IMR-90 (cell line): ENCODE measurements around the gene KCNJ4.
"Not testable (repeated sequence)": the region's sequence is repeated elsewhere in the genome, so short reads cannot be mapped to it uniquely, and the experiment has no call there.

Experiments used
- CEBPB ChIP-seq: IDR thresholded peaks from 2 replicates; pipeline ENCODE4 v1.6.1; 2012; ENCODE audit warnings: low read depth, low read length, improper control_type of control experiment
- CHD1 ChIP-seq: IDR thresholded peaks from 2 replicates; pipeline ENCODE4 v1.6.1; 2012; ENCODE audit warnings: low read depth, low read length, improper control_type of control experiment
- FOS ChIP-seq: fragments of 150-350 bp; IDR thresholded peaks from 2 replicates; pipeline ENCODE4 v1.6.1; 2016; ENCODE audit warnings: low read depth, low read length
- MAFK ChIP-seq: IDR thresholded peaks from 2 replicates; pipeline ENCODE4 v1.6.1; 2012; ENCODE audit warnings: low read depth, low read length, improper control_type of control experiment
- MAZ ChIP-seq: IDR thresholded peaks from 2 replicates; pipeline ENCODE4 v1.6.1; 2012; ENCODE audit warnings: low read depth, mild to moderate bottlenecking, low read length, improper control_type of control experiment, moderate library complexity, borderline replicate concordance
- NFE2L2 ChIP-seq: fragments of 150-350 bp; IDR thresholded peaks from 2 replicates; pipeline ENCODE4 v1.6.1; 2016; ENCODE audit warnings: low read depth, mild to moderate bottlenecking, low read length
- POLR2A ChIP-seq: IDR thresholded peaks from 2 replicates; pipeline ENCODE4 v1.6.1; 2012; ENCODE audit warnings: mild to moderate bottlenecking, low read depth, low read length
- RAD21 ChIP-seq: IDR thresholded peaks from 2 replicates; pipeline ENCODE4 v1.6.1; 2012; ENCODE audit warnings: low read length, improper control_type of control experiment
- RCOR1 ChIP-seq: IDR thresholded peaks from 2 replicates; pipeline ENCODE4 v1.6.1; 2012; ENCODE audit warnings: mild to moderate bottlenecking, low read length, improper control_type of control experiment; ENCODE audit not compliant: insufficient replicate concordance
- SMC3 ChIP-seq: fragments of 150-350 bp; IDR thresholded peaks from 2 replicates; pipeline ENCODE4 v1.6.1; 2016; ENCODE audit warnings: low read depth, mild to moderate bottlenecking, antibody characterized with exemption, low read length, moderate library complexity
- TF ChIP-seq, protein P1 (sequence below): conservative IDR thresholded peaks from 2 replicates; pipeline ENCODE4 v1.5.1; 2012; ENCODE audit warnings: mild to moderate bottlenecking, low read depth, low read length, improper control_type of control experiment
- TF ChIP-seq, protein P2 (sequence below): fragments of 150-350 bp; IDR thresholded peaks from 2 replicates; pipeline ENCODE4 v1.6.1; 2017; ENCODE audit warnings: mild to moderate bottlenecking, antibody characterized with exemption, low read length, low read depth
- TF ChIP-seq, protein P3 (sequence below): fragments of 150-350 bp; IDR thresholded peaks from 2 replicates; pipeline ENCODE4 v1.6.1; 2016; ENCODE audit warnings: low read depth, mild to moderate bottlenecking, low read length, moderate library complexity, borderline replicate concordance

DNA sequence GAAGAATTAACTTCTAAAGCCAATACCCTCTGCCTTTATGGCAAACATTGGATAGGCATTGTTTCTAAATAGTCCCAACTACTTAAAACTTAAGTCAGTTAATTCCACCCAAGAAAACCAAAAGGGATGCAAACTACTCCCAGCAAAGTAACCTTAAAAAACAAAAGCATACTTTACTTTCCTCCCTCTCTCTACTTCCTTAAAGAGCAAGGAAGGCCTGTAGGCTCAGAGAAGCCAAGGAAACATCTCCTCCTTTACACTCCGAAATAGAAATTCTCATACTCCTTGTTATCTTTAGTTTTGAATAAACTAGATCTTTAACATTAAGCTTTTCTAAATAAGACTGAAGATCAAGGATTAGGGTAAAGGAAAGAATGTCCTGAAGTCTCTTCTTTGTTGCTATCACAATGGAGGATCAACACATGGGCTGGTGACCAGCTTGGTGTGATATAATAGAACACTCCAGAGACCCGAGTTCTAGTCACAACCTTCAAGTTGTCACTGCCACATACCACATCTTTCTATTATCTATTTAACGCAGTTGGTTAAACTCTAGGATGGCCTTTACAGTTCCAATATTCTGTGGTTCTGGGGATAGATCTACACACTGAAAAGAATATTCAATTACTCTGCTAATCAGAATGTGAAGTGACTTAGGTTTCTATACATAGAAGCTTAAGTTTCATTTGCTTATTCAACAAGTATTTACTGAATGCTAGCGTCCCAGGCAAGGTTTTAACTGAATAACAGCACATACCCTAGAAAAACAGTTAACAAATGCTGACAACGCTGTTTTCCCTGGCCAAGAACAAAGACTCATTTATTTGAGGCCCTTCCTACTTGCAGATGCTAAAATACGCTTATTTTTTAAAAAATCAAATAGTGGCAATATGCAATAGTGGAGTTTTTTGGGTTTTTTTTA lies 66.2 kb downstream of the KCNJ4 start:
- TF ChIP-seq, protein P1, sequence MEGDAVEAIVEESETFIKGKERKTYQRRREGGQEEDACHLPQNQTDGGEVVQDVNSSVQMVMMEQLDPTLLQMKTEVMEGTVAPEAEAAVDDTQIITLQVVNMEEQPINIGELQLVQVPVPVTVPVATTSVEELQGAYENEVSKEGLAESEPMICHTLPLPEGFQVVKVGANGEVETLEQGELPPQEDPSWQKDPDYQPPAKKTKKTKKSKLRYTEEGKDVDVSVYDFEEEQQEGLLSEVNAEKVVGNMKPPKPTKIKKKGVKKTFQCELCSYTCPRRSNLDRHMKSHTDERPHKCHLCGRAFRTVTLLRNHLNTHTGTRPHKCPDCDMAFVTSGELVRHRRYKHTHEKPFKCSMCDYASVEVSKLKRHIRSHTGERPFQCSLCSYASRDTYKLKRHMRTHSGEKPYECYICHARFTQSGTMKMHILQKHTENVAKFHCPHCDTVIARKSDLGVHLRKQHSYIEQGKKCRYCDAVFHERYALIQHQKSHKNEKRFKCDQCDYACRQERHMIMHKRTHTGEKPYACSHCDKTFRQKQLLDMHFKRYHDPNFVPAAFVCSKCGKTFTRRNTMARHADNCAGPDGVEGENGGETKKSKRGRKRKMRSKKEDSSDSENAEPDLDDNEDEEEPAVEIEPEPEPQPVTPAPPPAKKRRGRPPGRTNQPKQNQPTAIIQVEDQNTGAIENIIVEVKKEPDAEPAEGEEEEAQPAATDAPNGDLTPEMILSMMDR: not testable (repeated sequence)
- TF ChIP-seq SMC3, FOS, POLR2A, RAD21, CEBPB, CHD1, MAZ, NFE2L2, RCOR1: not testable (repeated sequence)
- TF ChIP-seq, protein P2, sequence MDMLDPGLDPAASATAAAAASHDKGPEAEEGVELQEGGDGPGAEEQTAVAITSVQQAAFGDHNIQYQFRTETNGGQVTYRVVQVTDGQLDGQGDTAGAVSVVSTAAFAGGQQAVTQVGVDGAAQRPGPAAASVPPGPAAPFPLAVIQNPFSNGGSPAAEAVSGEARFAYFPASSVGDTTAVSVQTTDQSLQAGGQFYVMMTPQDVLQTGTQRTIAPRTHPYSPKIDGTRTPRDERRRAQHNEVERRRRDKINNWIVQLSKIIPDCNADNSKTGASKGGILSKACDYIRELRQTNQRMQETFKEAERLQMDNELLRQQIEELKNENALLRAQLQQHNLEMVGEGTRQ: not testable (repeated sequence)
- peak; percentile 62; the same call in 1 of the 2 replicates for TF ChIP-seq MAFK
- TF ChIP-seq, protein P3, sequence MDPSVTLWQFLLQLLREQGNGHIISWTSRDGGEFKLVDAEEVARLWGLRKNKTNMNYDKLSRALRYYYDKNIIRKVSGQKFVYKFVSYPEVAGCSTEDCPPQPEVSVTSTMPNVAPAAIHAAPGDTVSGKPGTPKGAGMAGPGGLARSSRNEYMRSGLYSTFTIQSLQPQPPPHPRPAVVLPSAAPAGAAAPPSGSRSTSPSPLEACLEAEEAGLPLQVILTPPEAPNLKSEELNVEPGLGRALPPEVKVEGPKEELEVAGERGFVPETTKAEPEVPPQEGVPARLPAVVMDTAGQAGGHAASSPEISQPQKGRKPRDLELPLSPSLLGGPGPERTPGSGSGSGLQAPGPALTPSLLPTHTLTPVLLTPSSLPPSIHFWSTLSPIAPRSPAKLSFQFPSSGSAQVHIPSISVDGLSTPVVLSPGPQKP: not testable (repeated sequence)
